SKM-1 treated with dmso at 0.1 percent for 144 hours (cell line): ENCODE data around the gene CST8.
"Not testable (repeated sequence)": the region's sequence is repeated elsewhere in the genome, so short reads cannot be mapped to it uniquely, and the experiment has no call there.

Source experiments
- DNase-seq: peaks from one replicate; lab custom pipeline; 2025; ENCODE audit not compliant: unreplicated experiment; lab: John Stamatoyannopoulos, UW

Gene CST8, protein sequence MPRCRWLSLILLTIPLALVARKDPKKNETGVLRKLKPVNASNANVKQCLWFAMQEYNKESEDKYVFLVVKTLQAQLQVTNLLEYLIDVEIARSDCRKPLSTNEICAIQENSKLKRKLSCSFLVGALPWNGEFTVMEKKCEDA

DNA sequence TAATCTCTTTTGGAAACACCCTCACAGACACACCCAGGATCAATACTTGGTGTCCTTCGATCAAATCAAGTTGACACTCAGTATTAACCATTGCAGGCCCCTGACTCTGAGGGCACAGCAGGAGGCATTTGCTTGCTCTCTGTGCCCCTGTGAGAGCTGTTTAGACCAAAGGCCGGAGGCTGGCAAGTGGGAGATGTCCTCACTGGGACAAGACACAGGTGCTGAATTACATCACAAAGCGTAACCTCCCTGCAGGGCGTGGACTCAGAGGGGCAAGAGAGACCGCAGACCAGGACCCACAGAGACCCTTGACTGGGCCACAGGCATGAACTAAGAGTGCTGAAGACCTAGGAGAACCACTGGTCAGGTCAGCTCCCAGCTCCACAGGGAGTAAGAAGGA is at the start of gene CST8:
Gene CST8 (plus strand): TSS at position 301 of the 400 bp plus-strand sequence. CDS start 551 bp downstream, outside the sequence.
- DNase-seq = no peak

DNA sequence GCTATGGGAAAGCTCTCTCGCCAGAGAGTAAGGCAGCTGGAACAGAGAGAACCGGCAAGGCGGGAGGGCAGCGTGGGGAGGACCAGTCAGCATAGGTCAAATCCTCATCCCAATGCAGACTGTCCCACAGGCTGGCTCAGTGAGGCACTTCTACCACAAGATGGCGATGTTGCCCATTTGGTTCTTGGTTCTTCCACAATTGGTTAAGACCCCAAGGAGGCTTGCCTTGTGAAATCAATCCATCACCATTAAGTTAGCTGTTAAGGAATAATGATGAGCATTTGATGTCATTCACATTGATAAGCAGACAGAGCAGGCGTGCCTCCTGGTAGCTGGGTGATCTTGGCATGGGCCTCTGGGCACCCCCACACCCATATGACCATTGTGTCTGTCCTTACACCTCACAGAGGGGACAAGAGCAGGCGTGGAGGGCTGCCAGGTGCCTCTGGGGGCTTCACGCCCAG is 49.0 kb upstream of the CST8 start:
- DNase-seq = peak; percentile 65

DNA sequence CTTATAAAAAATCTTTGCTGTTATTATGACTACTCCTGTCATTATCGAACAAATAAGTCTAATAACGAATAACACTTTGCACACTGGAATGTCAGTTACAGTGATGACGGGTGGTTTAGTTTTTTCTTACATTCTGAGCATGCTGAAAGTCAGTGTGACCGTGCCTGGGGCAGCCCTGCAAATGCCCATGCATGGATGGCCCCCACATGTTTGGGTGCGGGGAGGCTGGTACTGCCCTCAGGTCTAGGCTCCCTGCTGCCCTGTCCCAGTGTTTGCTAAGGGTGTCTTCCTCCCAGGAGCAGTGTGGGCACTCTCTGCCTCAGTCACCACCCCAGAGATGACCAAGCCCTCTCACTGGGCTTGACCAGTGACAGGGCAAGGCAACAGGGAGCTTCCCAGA is 48.5 kb upstream of the CST8 start:
- DNase-seq = no peak

DNA sequence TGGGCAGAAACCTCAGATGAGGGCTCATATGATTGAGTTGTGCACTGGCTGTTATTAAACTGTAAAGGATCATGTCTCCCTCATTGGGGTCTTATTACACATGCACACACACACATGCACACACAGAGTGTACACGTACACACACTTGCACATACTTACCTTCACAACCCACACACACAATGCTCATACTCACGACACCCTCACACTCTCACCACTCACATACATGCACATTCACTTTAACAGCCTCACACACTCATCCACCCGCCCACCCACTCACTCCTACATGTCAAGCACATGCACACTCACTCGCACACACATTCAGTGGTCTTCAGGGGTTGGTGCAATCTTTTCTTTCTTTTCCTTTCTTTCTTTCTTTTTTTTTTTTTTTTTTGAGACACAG is 46.1 kb upstream of the CST8 start:
- no peak for DNase-seq

DNA sequence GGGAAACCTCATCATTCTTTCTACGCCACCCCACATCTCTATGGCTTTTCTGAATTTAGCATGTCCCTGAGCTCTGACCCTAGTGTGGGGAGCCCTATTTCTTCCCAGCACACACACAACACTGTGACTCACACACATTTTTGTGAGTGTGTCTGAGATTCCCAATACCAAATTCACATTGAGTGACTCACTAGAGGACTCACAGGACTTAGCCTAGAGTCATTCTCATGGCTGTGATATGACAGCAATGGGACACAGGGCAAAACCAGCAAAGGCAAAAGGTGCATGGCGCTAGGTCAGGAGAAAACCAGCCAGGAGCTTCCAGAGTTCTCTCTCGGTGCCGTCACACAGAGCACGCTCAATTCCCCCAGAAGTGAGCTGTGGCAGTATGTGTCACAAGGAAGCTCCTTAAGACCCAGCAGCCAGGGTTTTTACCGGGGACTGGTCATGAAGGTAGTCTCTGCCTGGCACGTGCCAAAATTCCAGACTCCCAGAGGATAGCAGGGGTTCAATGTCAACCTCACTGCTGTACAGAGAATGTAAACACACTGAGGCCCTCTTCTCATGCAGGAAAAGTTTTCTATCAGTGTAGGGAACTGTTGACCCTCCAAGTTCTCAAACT is 45.2 kb upstream of the CST8 start:
- no peak for DNase-seq

- DNase-seq = peak; percentile 36
These were observed 44.4 kb upstream of the CST8 start for GRCh38 chr20:23446505-23446904.

DNA sequence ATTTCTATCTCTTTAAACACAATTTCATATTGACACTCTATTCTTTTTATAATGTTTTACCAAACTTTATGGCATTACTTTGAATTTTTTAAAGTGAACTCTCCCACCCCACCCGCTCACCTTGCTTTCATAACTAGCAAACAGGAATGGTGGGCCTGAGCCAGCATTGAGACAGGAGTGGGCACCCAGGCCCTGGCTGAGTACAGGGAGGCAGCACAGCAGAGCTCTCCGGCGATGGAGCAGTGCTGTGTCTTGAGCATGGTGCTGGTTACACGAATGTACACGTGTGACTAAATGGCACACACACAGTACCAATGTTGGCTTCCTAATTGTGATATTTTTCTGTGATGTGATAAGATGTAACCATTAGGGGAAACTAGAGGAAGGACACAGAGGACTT is 42.8 kb upstream of the CST8 start:
- no peak for DNase-seq

GRCh38 chr20:23449421-23449820 is 41.5 kb upstream of the CST8 start:
- DNase-seq = no peak

GRCh38 chr20:23450877-23451276 is 40.0 kb upstream of the CST8 start:
- DNase-seq = no peak

- no peak for DNase-seq
These were observed 38.9 kb upstream of the CST8 start for GRCh38 chr20:23451956-23452487.

DNA sequence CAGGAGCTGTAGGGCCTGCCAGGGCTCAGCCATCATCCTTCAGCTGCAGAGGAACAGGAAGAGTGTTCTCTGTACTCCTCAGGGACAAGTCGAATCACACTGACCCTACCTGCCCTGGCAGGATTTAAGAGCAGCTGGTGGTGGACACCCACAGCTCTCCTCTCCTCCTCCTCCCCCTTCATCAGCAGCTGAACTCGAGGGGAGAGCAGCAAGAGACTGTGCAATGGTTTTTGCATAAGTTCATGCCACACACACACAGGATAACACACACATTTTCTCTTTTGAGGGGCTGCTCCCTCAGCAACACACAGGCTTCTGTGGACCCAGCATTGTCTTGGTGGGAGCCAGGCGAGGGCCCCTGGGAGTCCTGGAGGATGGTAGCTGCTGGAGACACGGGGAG is 38.1 kb upstream of the CST8 start, which contains the start of gene CST11:
Gene CST11 (minus strand): TSS at position 101 of the 400 bp plus-strand sequence. CDS start 65 bp downstream, at position 36.
- no peak for DNase-seq

DNA sequence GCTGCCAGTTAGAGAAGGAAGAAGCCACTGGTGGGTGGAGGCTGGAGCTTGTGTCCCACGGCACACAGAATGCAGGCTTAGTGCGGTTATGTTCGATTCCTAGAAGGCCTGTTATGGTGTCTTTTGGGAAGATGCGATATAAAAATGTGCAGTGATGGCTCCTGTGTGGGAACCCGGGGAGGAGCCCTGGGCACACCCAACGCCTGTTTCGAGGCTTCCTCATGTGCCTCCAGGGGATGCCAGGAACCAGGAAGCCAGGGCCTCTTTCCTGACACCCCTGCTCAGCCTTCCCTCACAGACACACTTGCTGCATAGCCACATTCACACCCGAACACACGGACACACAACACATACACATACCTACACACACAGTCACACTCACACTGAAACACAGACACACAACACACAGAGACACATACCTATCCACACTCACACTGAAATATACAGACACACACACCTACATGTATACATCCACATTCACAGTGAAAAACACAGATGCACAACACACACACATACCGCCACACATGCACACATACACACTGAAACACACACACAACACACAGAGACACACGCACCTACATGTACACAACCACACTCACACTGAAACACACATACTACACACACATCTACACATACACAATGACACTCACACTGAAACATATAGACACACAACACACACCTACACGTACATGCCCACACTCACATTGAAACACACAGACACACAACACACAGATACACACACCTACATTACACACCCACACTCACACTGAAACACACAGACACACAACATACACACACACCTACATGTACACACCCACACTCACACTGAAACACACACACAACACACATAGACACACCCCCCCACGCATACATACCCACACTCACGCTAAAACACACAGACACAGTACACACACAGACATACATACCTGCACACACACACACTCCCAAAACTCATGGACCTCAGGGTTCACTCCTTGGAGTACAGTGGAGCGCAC is 37.1 kb upstream of the CST8 start:
- DNase-seq = no peak

- DNase-seq = no peak
These were observed 36.1 kb upstream of the CST8 start for GRCh38 chr20:23454816-23455215.

DNA sequence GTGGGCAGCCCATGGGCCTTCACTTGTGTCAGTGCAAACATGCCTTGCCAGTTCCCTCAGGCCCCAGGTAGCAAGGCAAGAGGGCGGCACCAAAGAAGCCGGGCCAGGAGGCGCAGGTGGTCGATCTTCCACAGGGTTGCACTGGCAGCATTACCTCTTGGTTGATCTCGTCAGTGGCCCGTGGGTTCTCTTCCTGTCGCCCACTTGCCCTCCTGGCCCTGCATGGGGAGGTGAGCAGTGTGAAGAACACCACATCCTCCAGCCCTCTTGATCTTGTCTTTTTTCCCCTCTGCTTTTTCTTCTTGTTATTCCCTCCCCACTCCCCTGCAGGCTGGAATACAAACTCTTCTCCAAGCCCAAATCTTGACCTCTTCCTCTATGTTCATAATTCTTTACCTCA is 35.3 kb upstream of the CST8 start:
- no peak for DNase-seq

GRCh38 chr20:23456409-23456808 is 34.5 kb upstream of the CST8 start:
- DNase-seq = no peak

DNA sequence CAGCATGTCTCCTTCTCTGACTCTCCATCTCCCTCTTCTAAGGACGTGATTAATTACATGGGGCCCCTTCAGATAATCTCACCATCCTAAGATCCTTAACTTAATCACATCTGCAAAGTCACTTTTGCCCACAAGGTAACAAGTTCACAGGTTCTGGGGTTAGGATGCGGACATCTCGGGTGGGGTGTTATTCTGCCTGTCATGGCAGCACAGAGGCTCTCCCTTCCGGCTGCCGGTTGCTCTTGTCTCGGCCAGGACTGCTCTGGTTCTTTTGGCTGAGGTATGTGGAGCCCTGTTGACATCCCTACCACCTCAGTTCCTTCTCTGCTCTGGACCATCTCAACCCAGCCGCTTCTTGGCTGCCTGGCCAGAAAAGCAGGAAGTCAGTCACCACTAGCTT is 34.0 kb upstream of the CST8 start:
- no peak for DNase-seq

GRCh38 chr20:23459461-23460150 is 31.3 kb upstream of the CST8 start:
- DNase-seq = no peak

- DNase-seq = no peak
These were observed 29.7 kb upstream of the CST8 start for GRCh38 chr20:23461180-23461579.

GRCh38 chr20:23466961-23467360 is 24.0 kb upstream of the CST8 start:
- DNase-seq = not testable (repeated sequence)

DNA sequence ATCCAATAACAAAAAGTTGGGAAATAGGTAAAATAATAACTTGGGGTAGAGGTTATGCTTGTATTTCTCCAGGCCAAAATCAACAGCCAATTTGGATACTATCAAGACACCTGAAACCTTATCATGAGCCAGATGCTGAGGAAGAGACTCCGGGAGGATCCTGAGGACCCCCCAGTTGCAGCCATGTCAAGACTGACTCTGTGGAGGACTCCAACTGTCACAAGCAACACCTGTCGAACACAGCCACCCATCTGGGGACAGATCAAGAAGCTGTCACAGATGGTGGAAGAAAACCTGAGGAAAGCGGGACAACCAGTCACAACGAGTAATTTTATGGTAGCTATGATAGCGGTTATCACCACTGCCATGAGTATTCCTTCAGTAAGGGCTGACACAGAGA is 18.6 kb upstream of the CST8 start:
- DNase-seq = not testable (repeated sequence)

DNA sequence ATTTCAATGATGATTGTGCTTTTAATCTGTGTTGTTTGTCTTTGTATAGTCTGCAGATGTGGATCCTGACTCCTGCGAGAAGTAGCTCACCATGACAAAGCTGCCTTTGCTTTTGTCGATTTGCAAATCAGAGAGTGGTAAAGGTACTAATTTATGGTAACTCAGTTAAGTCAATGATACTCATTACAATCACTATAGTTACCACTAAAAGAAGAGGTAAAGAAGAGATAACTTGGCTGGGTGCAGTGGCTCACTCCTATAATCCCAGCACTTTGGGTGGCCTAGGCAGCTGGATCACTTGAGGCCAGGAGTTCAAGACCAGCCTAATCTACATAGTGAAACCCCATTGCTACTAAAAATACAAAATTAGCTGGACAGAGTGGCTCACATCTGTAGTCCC is 17.6 kb upstream of the CST8 start:
- not testable (repeated sequence) for DNase-seq
